ENCODE measurements around the gene NEU3. TPM values are rescaled to one million over a fixed set of nuclear protein-coding genes. Genes with fewer than 3 reads are reported as not detected.

Gene NEU3
- total RNA-seq, 2 donors from 2014 or later, result 15.7 to 16.9 TPM

Other genes with a start within 250 kb of the NEU3 start
- 10 to 100 TPM; 18.5 to 20.5 TPM for gene RNF169, start 240.1 kb upstream of the NEU3 start, total RNA-seq
- gene XRRA1, start 39.8 kb upstream of the NEU3 start, total RNA-seq, result 10 to 100 TPM; 15.4 to 22.6 TPM
- 100 to 1,000 TPM; 154 to 160 TPM for gene SPCS2, start 39.7 kb upstream of the NEU3 start, total RNA-seq
- not detected for gene OR2AT4, start 107.9 kb downstream of the NEU3 start, total RNA-seq
- not detected for gene SLCO2B1, start 162.2 kb downstream of the NEU3 start, total RNA-seq